Mesothelial cell of epicardium (in vitro differentiated cells): ENCODE measurements around the gene WDR17. TPM values are rescaled to one million over a fixed set of nuclear protein-coding genes. Genes with fewer than 3 reads are reported as not detected.
A peak's percentile ranks its signal among the peaks of the same experiment; 100 is the strongest.

Source experiments
- DNase-seq, 2 experiments: peaks; one replicate each; pipeline ENCODE4 v3.0.0; 2021; ENCODE audit warnings: low spot score in 2 of 2; ENCODE audit not compliant: unreplicated experiment in 2 of 2
- H3K27ac Mint-ChIP-seq: 2 replicates; pipeline ENCODE4 v1.8.0; 2021; ENCODE audit warnings: mixed read lengths
- H3K27me3 Mint-ChIP-seq: 2 replicates; pipeline ENCODE4 v1.8.0; 2021; ENCODE audit warnings: low read depth, mixed read lengths
- H3K36me3 Mint-ChIP-seq: 2 replicates; pipeline ENCODE4 v1.8.0; 2021; ENCODE audit warnings: mixed read lengths
- H3K4me1 Mint-ChIP-seq: 2 replicates; pipeline ENCODE4 v1.8.0; 2021; ENCODE audit warnings: mixed read lengths
- H3K4me3 Mint-ChIP-seq: 2 replicates; pipeline ENCODE4 v1.8.0; 2021; ENCODE audit warnings: mild to moderate bottlenecking, moderate library complexity, mixed read lengths
- H3K9me3 Mint-ChIP-seq: 2 replicates; pipeline ENCODE4 v1.8.0; 2021; ENCODE audit warnings: mixed read lengths
- total RNA-seq: library from RNA; stranded (reverse); gene quantifications from 3 replicates; pipeline ENCODE4 v1.2.1, GENCODE V29; 2021
- TF ChIP-seq, protein P1 (sequence below): fragments of 200-600 bp; sonication (generic); IDR thresholded peaks from one replicate; pipeline ENCODE4 v1.5.0; 2021; ENCODE audit warnings: antibody characterized with exemption; ENCODE audit not compliant: unreplicated experiment

WDR17 gene
- total RNA-seq = 2.4 to 2.7 TPM (median 2.7 TPM) in 3 replicates

DNA sequence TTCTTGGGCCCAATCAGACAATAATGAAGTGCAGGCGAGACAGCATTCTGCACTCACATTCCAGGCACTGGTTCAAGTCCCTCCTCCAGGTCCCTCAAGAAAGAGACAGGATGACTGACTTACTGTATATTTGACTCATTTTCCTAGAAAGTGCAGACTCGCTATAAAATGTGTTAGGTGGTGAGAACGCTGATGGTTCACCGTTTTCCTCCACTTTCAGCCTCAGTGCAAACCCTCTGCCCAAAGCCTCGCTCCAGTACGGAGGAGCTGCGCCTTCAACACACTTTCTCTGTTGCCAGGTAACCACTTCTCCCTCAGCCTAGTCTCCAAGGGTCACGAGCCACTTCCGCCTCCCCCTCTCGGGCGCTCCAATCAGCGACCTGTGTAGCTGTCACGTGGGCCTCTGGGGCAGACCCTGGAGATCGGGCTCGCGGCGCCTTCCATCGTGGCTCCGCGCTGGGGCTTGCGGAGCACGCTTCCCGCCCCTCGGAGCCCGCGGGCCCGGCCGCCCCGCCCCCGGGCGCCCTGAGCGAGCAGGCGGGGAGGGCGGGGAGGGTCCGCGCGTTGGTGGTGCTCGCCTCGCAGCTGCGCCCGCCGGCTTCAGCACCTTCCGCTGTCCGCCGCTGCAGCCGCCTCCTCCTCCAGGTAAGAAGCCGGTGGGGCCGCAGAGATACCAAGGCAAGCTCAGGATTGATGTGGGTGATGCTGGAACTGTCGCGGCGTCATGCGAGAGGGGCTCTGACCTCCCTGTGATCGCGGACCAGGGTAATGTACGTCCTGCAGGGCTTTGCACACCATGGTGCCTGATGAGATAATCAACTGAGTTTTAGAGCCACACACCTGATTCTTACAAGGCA lies at the start of gene WDR17:
TSS of gene WDR17 (plus strand) at position 407 of the 857 bp plus-strand sequence. CDS start 45,740 bp downstream, outside the sequence.
- Mint-ChIP-seq H3K27me3 (peaks cover 7% of the 10 kb centered on the region), H3K9me3 (no peaks in the 10 kb centered on the region), H3K4me3 (peak within 1 kb of the TSS; percentile 87), H3K4me1 (peaks cover 12% of the 10 kb centered on the region), H3K36me3 (no peaks in the 10 kb centered on the region), H3K27ac (peak within 1 kb of the TSS; percentile 91)
- DNase-seq = peak; percentile 78 to 83
- TF ChIP-seq, protein P1, sequence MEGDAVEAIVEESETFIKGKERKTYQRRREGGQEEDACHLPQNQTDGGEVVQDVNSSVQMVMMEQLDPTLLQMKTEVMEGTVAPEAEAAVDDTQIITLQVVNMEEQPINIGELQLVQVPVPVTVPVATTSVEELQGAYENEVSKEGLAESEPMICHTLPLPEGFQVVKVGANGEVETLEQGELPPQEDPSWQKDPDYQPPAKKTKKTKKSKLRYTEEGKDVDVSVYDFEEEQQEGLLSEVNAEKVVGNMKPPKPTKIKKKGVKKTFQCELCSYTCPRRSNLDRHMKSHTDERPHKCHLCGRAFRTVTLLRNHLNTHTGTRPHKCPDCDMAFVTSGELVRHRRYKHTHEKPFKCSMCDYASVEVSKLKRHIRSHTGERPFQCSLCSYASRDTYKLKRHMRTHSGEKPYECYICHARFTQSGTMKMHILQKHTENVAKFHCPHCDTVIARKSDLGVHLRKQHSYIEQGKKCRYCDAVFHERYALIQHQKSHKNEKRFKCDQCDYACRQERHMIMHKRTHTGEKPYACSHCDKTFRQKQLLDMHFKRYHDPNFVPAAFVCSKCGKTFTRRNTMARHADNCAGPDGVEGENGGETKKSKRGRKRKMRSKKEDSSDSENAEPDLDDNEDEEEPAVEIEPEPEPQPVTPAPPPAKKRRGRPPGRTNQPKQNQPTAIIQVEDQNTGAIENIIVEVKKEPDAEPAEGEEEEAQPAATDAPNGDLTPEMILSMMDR = no peak

- Mint-ChIP-seq H3K9me3 (no peaks in the 10 kb centered on the region), H3K36me3 (no peaks in the 10 kb centered on the region), H3K4me1 (no peaks in the 10 kb centered on the region)
Observed at GRCh38 chr4:176016601-176017000, 49.0 kb upstream of the WDR17 start.

GRCh38 chr4:176020481-176021085 lies 45.1 kb upstream of the WDR17 start:
- no peaks in the 10 kb centered on the region for H3K36me3 Mint-ChIP-seq
- no peak overlapping the region for H3K4me3 Mint-ChIP-seq
- no peaks in the 10 kb centered on the region for H3K9me3 Mint-ChIP-seq
- no peaks in the 10 kb centered on the region for H3K27me3 Mint-ChIP-seq
- no peak for DNase-seq
- H3K27ac Mint-ChIP-seq = no peak overlapping the region
- TF ChIP-seq, protein P1 = no peak
- no peaks in the 10 kb centered on the region for H3K4me1 Mint-ChIP-seq

More at GRCh38 chr4:176016601-176017000, 49.0 kb upstream of the WDR17 start:
- TF ChIP-seq, protein P1 = no peak
- DNase-seq = no peak
- Mint-ChIP-seq H3K4me3 (no peak overlapping the region), H3K27me3 (no peaks in the 10 kb centered on the region), H3K27ac (no peak overlapping the region)

DNA sequence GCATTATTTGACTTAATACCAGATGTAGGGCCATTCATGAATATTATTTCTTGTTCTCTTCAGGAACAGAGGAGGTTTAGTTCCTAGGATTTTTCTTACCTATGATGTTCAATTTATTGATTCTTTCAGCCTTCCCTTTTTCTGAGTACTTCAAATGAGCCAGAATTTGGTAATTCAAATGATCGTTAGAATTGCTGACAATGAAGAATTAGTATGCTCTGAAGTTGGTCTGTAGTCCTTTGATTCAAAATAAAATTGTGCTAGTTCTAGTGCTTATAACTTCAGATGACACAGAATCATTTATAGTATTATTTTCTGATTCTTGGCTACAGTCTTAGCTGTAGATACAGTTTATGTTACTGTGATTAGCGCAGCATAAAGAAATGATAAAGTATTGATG lies 35.2 kb upstream of the WDR17 start:
- no peaks in the 10 kb centered on the region for H3K4me1 Mint-ChIP-seq
- H3K4me3 Mint-ChIP-seq = no peak overlapping the region
- TF ChIP-seq, protein P1 = no peak
- DNase-seq = no peak
- H3K36me3 Mint-ChIP-seq = no peaks in the 10 kb centered on the region
- no peaks in the 10 kb centered on the region for H3K9me3 Mint-ChIP-seq
- H3K27me3 Mint-ChIP-seq = peaks cover 30% of the 10 kb centered on the region
- H3K27ac Mint-ChIP-seq = no peak overlapping the region

- Mint-ChIP-seq H3K27ac (no peak overlapping the region), H3K4me3 (no peak overlapping the region), H3K4me1 (no peaks in the 10 kb centered on the region), H3K36me3 (no peaks in the 10 kb centered on the region), H3K27me3 (peaks cover 28% of the 10 kb centered on the region), H3K9me3 (no peaks in the 10 kb centered on the region)
- DNase-seq = no peak
- TF ChIP-seq, protein P1 = no peak
Observed at GRCh38 chr4:176031922-176032321, 33.7 kb upstream of the WDR17 start.
